ENCODE data around the gene CCL23. TPM values are rescaled to one million over a fixed set of nuclear protein-coding genes. Genes with fewer than 3 reads are reported as not detected.

The CCL23 gene
- total RNA-seq, 2 experiments from 2014 or later = not detected

DNA sequence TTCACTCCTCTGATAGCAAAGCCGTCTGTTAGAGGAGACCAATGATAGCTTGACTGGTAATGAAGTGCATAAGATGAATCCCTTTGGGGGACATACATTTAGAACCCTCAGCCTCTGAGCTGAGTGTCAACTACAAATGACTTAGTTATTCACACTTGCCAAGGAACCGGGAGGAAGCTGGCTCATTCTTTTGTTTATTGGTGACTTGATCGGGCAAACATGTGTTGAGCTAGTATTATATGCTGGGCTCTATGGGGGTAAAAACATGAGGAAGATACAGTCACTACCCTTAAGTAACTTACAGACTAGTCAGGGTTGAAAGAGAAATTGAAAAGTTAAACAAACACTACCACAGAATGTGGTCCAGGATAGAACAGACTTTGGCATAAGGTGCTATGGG lies 39.4 kb downstream of the CCL23 start:
- H3K27ac Mint-ChIP-seq = no peak overlapping the region
- H3K36me3 Mint-ChIP-seq = no peaks in the 10 kb centered on the region
- POLR2A ChIA-PET = no interaction called here
- CTCF ChIA-PET = interaction anchor here (1.2 to 5.9 kb wide), 6 partner anchors 9 to 174 kb away, joined by 3 to 34 read pairs (median 6); no protein-coding TSS in a partner anchor
- peaks cover 10% of the 10 kb centered on the region for H3K27me3 Mint-ChIP-seq
- no peak for DNase-seq
- intact Hi-C loops (cut with micrococcal nuclease) = no loop called here
- peaks cover 2% of the 10 kb centered on the region for H3K4me1 Mint-ChIP-seq (ENCODE audit: low read depth)
- no peak overlapping the region for H3K4me3 Mint-ChIP-seq
- no peaks in the 10 kb centered on the region for H3K9me3 Mint-ChIP-seq

DNA sequence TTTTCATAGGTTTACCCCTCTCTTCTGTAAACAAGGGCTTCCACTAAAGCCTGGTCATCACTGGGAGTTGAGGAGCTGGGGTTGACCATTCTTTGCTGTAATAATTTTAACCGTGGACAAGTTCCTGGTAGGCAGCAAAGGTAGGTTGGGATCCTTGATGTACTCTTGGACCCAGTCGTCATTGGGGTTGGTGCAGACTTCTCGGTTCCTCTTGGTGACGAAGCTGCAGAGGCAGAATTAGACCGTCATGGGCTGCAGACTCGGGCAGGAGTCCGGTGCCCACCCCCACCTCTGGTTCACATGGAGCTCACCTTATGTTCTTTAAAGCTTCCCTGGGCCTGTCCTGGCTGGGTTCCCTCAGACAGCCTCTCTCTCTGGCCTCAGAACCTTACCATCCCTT lies 40.3 kb downstream of the CCL23 start:
- Mint-ChIP-seq H3K4me3 (no peak overlapping the region), H3K27ac (no peak overlapping the region), H3K27me3 (peaks cover 10% of the 10 kb centered on the region), H3K4me1 (ENCODE audit: low read depth) (peaks cover 2% of the 10 kb centered on the region), H3K36me3 (no peaks in the 10 kb centered on the region), H3K9me3 (no peaks in the 10 kb centered on the region)
- intact Hi-C loops (cut with micrococcal nuclease) = loop anchor here (2.0 kb wide), 1 partner anchor 95 kb away; no protein-coding TSS in a partner anchor
- DNase-seq = no peak
- ChIA-PET CTCF (interaction anchor here (0.8 to 5.9 kb wide), 5 partner anchors 8 to 172 kb away, joined by 5 to 34 read pairs (median 9); no protein-coding TSS in a partner anchor), POLR2A (no interaction called here)

DNA sequence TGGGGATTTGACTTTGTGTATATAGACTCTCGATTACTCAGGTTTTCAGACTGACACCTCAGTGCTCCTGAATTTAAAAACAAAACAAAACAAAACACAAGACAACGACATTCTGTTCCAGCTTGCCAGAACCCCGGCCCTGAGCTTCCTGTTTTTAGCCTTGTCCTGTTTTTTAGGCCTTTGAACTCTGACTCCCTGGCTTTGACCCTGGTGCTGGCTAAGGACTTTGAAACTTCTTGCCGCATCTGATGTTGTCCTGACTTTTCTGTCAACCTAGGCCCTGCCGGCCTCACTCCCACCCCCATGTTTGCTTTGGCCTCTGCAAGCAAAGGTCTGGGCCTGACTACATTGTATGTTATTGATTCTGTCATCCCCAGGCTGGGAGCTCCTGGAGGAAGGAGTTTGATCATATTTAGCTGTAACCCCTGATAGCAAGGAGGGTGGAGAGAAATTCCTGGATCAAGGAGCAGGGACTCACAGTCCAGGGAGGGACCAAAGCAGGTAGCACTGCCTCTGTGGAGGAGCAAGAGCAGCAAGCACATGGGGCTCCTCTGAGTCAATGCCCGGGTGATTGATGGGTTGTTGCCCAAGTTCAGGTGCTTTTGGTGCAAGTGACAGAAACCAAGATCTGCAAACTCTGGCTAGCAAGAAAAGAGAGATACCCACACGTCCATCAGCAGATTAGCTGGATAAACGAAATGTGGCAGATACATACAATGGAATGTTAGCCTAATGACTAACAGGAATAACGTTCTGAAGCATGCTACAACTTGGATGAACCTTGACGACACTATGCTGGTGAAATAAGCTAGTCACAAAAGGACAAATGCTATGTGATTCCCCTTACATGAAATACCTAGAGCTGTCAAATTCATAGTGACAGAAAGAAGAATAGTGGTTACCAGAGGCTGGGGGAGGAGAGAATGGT lies 44.2 kb downstream of the CCL23 start:
- ChIA-PET CTCF (interaction anchor here (1.1 to 12.3 kb wide), 3 partner anchors 30 to 174 kb away, joined by 3 to 433 read pairs (median 80); no protein-coding TSS in a partner anchor), POLR2A (no interaction called here)
- no peaks in the 10 kb centered on the region for H3K36me3 Mint-ChIP-seq
- H3K4me3 Mint-ChIP-seq = no peak overlapping the region
- peaks cover 2% of the 10 kb centered on the region for H3K4me1 Mint-ChIP-seq (ENCODE audit: low read depth)
- no peak for DNase-seq
- H3K27ac Mint-ChIP-seq = no peak overlapping the region
- H3K27me3 Mint-ChIP-seq = peaks cover 11% of the 10 kb centered on the region
- no peaks in the 10 kb centered on the region for H3K9me3 Mint-ChIP-seq
- intact Hi-C loops (cut with micrococcal nuclease) = no loop called here

DNA sequence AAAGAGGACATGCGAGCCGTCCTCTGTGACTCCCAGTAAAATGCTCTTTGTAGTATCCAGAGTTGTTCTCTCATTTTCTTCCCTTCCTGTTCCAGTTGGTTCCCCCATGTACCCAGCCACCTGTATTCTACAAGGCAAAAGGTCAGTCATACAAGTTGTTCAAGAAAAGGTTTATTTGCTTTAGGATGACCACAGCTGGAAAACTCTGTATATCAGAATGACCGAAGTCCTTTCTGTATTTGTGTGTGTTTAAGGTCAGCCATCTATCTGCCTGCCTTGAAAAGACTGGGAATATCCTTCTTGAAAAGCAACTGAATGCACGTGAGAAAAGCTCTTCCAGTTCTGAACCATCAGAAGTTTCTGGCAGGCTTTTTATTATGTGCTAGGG lies 44.8 kb downstream of the CCL23 start:
- peaks cover 10% of the 10 kb centered on the region for H3K27me3 Mint-ChIP-seq
- peaks cover 2% of the 10 kb centered on the region for H3K4me1 Mint-ChIP-seq (ENCODE audit: low read depth)
- ChIA-PET POLR2A (no interaction called here), CTCF (interaction anchor here (1.1 to 12.3 kb wide), 3 partner anchors 31 to 174 kb away, joined by 3 to 433 read pairs (median 80); no protein-coding TSS in a partner anchor)
- H3K4me3 Mint-ChIP-seq = no peak overlapping the region
- H3K27ac Mint-ChIP-seq = no peak overlapping the region
- no peaks in the 10 kb centered on the region for H3K9me3 Mint-ChIP-seq
- no peak for DNase-seq
- no peaks in the 10 kb centered on the region for H3K36me3 Mint-ChIP-seq
- intact Hi-C loops (cut with micrococcal nuclease) = no loop called here

DNA sequence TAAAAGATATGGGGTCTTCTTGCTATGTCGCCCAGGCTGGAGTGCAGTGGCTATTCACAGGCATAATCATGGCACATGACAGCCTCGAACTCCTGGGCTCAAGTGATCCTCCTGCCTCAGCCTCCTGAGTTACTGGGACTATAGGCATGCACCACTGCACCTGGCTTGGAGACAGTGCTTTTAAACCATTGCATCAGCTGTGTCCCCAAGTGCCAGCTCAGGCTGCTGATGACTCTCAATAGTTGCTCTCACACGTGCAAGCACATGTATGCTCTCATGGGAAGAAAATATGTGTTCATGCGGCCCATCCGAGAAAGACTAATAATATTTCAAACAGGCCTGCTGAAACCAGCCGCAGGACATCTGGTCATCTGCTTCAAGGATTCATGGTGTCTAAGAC lies 45.2 kb downstream of the CCL23 start:
- Mint-ChIP-seq H3K4me3 (no peak overlapping the region), H3K27ac (no peak overlapping the region)
- POLR2A ChIA-PET = no interaction called here

DNA sequence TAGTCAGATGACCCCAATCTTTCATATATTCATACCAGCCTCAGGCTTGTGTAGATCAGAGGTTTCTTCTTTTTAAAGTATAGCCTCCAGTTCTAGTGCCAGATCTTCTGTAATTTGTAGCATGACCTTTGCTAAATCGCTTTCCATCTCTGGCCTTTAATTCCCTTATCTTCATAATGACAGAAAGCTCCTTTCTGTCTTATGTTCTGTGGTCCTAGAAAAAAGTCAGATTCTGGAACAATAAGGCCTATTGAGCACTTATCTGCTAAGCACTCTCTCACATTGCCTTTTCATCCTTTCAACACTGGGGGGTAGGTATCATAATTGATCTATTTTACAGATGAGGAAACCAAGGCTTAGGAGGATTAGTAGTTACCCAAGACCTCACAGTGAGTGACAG lies 45.7 kb downstream of the CCL23 start:
- no peak overlapping the region for H3K27ac Mint-ChIP-seq
- H3K9me3 Mint-ChIP-seq = no peaks in the 10 kb centered on the region
- ChIA-PET POLR2A (no interaction called here), CTCF (interaction anchor here (0.7 to 12.3 kb wide), 4 partner anchors 10 to 511 kb away, joined by 3 to 433 read pairs (median 42); no protein-coding TSS in a partner anchor)
- H3K36me3 Mint-ChIP-seq = no peaks in the 10 kb centered on the region
- H3K4me3 Mint-ChIP-seq = no peak overlapping the region
- H3K27me3 Mint-ChIP-seq = peaks cover 6% of the 10 kb centered on the region
- DNase-seq = no peak
- H3K4me1 Mint-ChIP-seq (ENCODE audit: low read depth) = peaks cover 2% of the 10 kb centered on the region
- intact Hi-C loops (cut with micrococcal nuclease) = no loop called here

More for the DNA sequence above, 45.2 kb downstream of the CCL23 start:
- Mint-ChIP-seq H3K36me3 (no peaks in the 10 kb centered on the region), H3K9me3 (no peaks in the 10 kb centered on the region), H3K4me1 (ENCODE audit: low read depth) (peaks cover 2% of the 10 kb centered on the region), H3K27me3 (peaks cover 6% of the 10 kb centered on the region)
- intact Hi-C loops (cut with micrococcal nuclease) = no loop called here
- no peak for DNase-seq
- CTCF ChIA-PET = interaction anchor here (0.7 to 12.3 kb wide), 4 partner anchors 10 to 175 kb away, joined by 3 to 433 read pairs (median 42); no protein-coding TSS in a partner anchor

DNA sequence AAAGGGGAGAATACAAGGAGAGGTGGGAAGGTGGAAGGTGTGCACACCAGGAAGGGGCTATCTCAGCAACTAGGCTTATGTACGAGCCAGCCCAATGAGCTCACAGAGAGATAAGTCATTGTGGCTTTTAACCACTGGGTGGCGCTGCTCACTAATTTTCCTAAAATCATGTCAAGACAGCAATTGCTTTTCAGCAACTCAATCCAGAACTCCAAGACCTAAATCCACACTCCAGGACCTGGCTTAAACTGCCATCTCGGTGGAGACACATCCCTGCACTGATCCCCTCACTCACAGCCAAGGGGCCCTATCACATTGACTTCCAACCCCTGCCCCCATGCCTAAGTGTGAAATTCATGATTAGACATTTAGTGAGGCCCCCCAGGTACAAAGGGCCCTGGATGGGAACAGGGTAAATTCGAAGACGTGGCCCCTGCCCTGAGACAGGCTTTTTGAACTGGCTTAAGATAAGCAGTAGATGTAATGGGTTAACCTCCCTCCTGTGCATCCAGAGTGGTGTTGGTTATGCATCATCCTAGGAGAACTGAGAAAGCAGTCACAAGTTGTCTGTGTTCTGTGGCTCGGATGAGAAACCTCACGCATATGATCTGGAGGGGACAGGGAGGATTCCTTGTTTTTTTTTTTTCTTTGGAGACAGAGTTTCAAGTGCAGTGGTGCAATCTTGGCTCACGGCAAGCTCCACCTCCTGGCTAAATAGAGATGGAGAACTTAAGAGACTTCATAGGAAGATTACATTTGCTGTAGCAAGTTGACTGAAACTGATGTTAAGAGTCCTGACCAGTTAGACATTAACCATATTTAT lies 48.0 kb downstream of the CCL23 start:
- no peaks in the 10 kb centered on the region for H3K4me1 Mint-ChIP-seq (ENCODE audit: low read depth)
- no peak overlapping the region for H3K4me3 Mint-ChIP-seq

DNA sequence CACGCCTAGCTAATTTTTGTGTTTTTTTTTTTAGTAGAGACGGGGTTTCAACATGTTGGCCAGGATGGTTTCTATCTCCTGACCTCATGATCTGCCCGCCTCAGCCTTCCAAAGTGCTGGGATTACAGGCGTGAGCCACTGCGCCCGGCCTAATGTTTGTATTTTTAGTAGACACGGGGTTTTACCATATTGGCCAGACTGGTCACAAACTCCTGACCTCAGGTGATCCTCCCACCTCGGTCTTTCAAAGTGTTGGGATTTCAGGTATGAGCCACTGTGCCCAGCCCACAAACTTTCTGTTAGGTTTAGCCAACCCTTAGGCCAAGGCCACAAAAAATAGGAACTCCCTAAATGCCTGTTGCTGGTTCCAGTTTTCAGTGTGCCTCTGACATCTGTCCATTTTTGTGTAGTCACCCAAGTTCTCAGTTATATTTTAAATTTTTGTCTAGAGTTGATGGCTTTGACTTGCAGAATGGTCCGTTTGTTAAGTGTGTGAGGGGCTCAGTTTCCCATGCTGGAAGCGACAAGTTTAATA lies 49.2 kb downstream of the CCL23 start:
- Mint-ChIP-seq H3K4me3 (no peak overlapping the region), H3K9me3 (no peaks in the 10 kb centered on the region), H3K27ac (no peak overlapping the region), H3K36me3 (no peaks in the 10 kb centered on the region), H3K27me3 (peaks cover 1% of the 10 kb centered on the region), H3K4me1 (ENCODE audit: low read depth) (no peaks in the 10 kb centered on the region)
- DNase-seq = no peak
- intact Hi-C loops (cut with micrococcal nuclease) = loop anchor here (1.0 to 2.0 kb wide), 2 partner anchors 104 to 181 kb away; no protein-coding TSS in a partner anchor
- POLR2A ChIA-PET = interaction anchor here (0.7 kb wide), 1 partner anchor 118 kb away, joined by 4 read pairs; no protein-coding TSS in a partner anchor
- CTCF ChIA-PET = interaction anchor here (0.6 to 12.3 kb wide), 17 partner anchors 7 to 611 kb away, joined by 3 to 433 read pairs (median 4); partner anchors contain the start of gene CCL16

More for the DNA sequence above, 48.0 kb downstream of the CCL23 start:
- ChIA-PET POLR2A (interaction anchor here (0.7 kb wide), 1 partner anchor 117 kb away, joined by 4 read pairs; no protein-coding TSS in a partner anchor), CTCF (interaction anchor here (0.5 to 12.3 kb wide), 41 partner anchors 8 to 609 kb away, joined by 3 to 433 read pairs (median 4); partner anchors contain the start of genes CCL16 and RDM1)
- H3K36me3 Mint-ChIP-seq = no peaks in the 10 kb centered on the region
- intact Hi-C loops (cut with micrococcal nuclease) = loop anchor here (1.0 to 2.0 kb wide), 3 partner anchors 103 to 513 kb away; no protein-coding TSS in a partner anchor
- peak; percentile 81 for DNase-seq
- H3K27ac Mint-ChIP-seq = no peak overlapping the region
- peaks cover 1% of the 10 kb centered on the region for H3K27me3 Mint-ChIP-seq
- no peaks in the 10 kb centered on the region for H3K9me3 Mint-ChIP-seq

DNA sequence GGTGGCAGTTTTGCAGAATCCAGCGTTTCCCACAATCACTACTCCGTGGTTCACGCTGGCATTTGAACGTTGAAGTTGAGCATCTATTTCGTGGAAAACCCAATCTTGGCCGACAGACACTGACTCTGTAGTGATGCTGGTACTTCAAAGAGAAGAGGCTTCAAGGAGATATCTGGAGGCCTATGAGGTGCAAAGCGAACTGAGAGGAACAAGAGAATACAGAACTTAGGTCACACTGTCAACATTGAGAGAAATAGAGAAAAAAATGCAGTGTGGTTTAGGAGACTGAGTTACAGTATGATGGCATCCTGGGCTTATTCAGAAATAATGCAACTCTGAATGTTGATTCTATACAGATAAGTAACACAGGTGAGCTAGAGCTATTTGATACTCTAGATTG lies 52.5 kb downstream of the CCL23 start:
- POLR2A ChIA-PET = no interaction called here
- H3K27me3 Mint-ChIP-seq = peaks cover 1% of the 10 kb centered on the region
- DNase-seq = no peak
- H3K27ac Mint-ChIP-seq = no peak overlapping the region
- CTCF ChIA-PET = interaction anchor here (1.0 to 12.3 kb wide), 5 partner anchors 11 to 182 kb away, joined by 3 to 433 read pairs (median 7); no protein-coding TSS in a partner anchor
- H3K9me3 Mint-ChIP-seq = no peaks in the 10 kb centered on the region
- no peaks in the 10 kb centered on the region for H3K36me3 Mint-ChIP-seq
- intact Hi-C loops (cut with micrococcal nuclease) = no loop called here
- no peaks in the 10 kb centered on the region for H3K4me1 Mint-ChIP-seq (ENCODE audit: low read depth)
- H3K4me3 Mint-ChIP-seq = no peak overlapping the region

DNA sequence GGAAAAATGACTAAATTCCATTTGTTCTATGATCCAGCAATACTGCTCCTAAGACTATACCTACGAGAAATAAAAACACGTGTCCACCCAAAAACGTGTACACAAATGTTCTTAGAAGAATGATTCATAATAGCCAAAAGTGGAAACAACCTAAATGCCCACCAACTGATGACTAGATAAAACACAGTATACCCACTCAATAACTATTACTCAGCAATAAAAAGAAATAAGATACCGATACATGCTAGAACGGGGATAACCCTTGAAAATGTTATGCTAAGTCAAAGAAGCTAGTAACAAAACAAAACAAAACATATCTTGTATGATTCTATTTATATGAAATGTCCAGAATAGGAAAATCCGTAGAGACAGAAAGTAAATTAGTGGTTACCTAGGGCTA lies 54.1 kb downstream of the CCL23 start:
- Mint-ChIP-seq H3K4me3 (no peak overlapping the region), H3K4me1 (ENCODE audit: low read depth) (no peaks in the 10 kb centered on the region), H3K27me3 (peaks cover 2% of the 10 kb centered on the region), H3K27ac (no peak overlapping the region), H3K9me3 (no peaks in the 10 kb centered on the region), H3K36me3 (no peaks in the 10 kb centered on the region)
- DNase-seq = no peak
- intact Hi-C loops (cut with micrococcal nuclease) = no loop called here
- ChIA-PET CTCF (interaction anchor here (0.9 to 1.4 kb wide), 4 partner anchors 12 to 185 kb away, joined by 3 to 5 read pairs (median 4); no protein-coding TSS in a partner anchor), POLR2A (no interaction called here)
